PFSK-1 (cell line): ENCODE data around the gene CMIP.

Experiments
- FOXP2 ChIP-seq: optimal IDR thresholded peaks from 2 replicates; pipeline ENCODE3; 2011; ENCODE audit warnings: borderline replicate concordance, control low read depth, inconsistent platforms; ENCODE audit not compliant: insufficient read depth; ENCODE audit errors: extremely low read length, extremely low read depth
- POLR2AphosphoS5 ChIP-seq: IDR thresholded peaks from 2 replicates; pipeline ENCODE4 v1.6.1; 2012; ENCODE audit warnings: low read depth, mild to moderate bottlenecking, control low read depth, low read length, moderate library complexity
- REST ChIP-seq, 2 experiments: IDR thresholded peaks; 2 replicates each; pipeline versions ENCODE4 v1.6.1 to v1.8.0; 2011 to 2012; ENCODE audit warnings: low read depth in 2 of 2, low read length in 2 of 2, control low read depth in 1 of 2, inconsistent platforms in 1 of 2, mild to moderate bottlenecking in 1 of 2, moderate library complexity in 1 of 2; ENCODE audit not compliant: insufficient read depth in 1 of 2
- SIN3A ChIP-seq: IDR thresholded peaks from 2 replicates; pipeline ENCODE4 v1.6.1; 2012; ENCODE audit warnings: mild to moderate bottlenecking, low read length, moderate library complexity, borderline replicate concordance; ENCODE audit not compliant: insufficient read depth
- TAF1 ChIP-seq: IDR thresholded peaks from 2 replicates; pipeline ENCODE4 v1.6.1; 2012; ENCODE audit warnings: low read length, control low read depth, borderline replicate concordance; ENCODE audit not compliant: insufficient read depth

- no peak for TF ChIP-seq REST (IDR thresholded peaks at IDR 0.05; ENCODE audit: insufficient read depth in 1 of 2, low read depth in 2 of 2, low read length in 2 of 2)
- no peak for TF ChIP-seq TAF1
- no peak for TF ChIP-seq POLR2AphosphoS5
- TF ChIP-seq SIN3A: no peak
- no peak for TF ChIP-seq FOXP2
Observed at GRCh38 chr16:81650281-81650680, 205.7 kb downstream of the CMIP start.
